Stimulated activated CD4-positive, alpha-beta T cell treated with anti-CD3 and anti-CD28 coated beads, Interleukin-1b, Interleukin-23, amount 100 ng/mL, for 48 hours (primary cell): Measurements from ENCODE around the gene INSR.

ENCODE experiments used
- DNase-seq: peaks from one replicate; pipeline ENCODE4 v3.0.0-alpha.2; 2020

The INSR gene

GRCh38 chr19:7132054-7132453 lies 162.2 kb downstream of the INSR start:
- no peak for DNase-seq

- DNase-seq: no peak
These were observed 164.2 kb downstream of the INSR start for GRCh38 chr19:7130043-7130442.

GRCh38 chr19:7126132-7126531 lies 168.1 kb downstream of the INSR start:
- no peak for DNase-seq

GRCh38 chr19:7125221-7125620 lies 169.0 kb downstream of the INSR start:
- no peak for DNase-seq

- no peak for DNase-seq
These were observed 169.4 kb downstream of the INSR start for GRCh38 chr19:7124782-7125181.

- no peak for DNase-seq
These were observed 171.5 kb downstream of the INSR start for GRCh38 chr19:7122701-7123100.

- DNase-seq: no peak
These were observed 173.7 kb downstream of the INSR start for GRCh38 chr19:7120499-7120898.

- no peak for DNase-seq
These were observed 174.6 kb downstream of the INSR start for GRCh38 chr19:7119582-7119981.

GRCh38 chr19:7117248-7117647 lies 177.0 kb downstream of the INSR start:
- no peak for DNase-seq

- DNase-seq: no peak
These were observed 178.5 kb downstream of the INSR start for GRCh38 chr19:7115721-7116120.

GRCh38 chr19:7113233-7113632 lies 181.0 kb downstream of the INSR start:
- no peak for DNase-seq

- DNase-seq: no peak
These were observed 181.5 kb downstream of the INSR start for GRCh38 chr19:7112675-7113074.

GRCh38 chr19:7109678-7110289 lies 184.4 kb downstream of the INSR start:
- DNase-seq: no peak

- DNase-seq: no peak
These were observed 187.2 kb downstream of the INSR start for GRCh38 chr19:7106711-7107657.

GRCh38 chr19:7104747-7105447 lies 189.3 kb downstream of the INSR start:
- DNase-seq: no peak

- DNase-seq: no peak
These were observed 192.5 kb downstream of the INSR start for GRCh38 chr19:7101498-7102253.

GRCh38 chr19:7099597-7099921 lies 194.7 kb downstream of the INSR start:
- DNase-seq: no peak

GRCh38 chr19:7098701-7099596 lies 195.3 kb downstream of the INSR start:
- peak; percentile 91 for DNase-seq

- no peak for DNase-seq
These were observed 196.1 kb downstream of the INSR start for GRCh38 chr19:7098096-7098495.

- no peak for DNase-seq
These were observed 205.2 kb downstream of the INSR start for GRCh38 chr19:7088999-7089398.

- DNase-seq: no peak
These were observed 210.9 kb downstream of the INSR start for GRCh38 chr19:7083076-7083956.
